Left ventricle myocardium superior (tissue), 1 donor: ENCODE measurements around the gene RNF40. TPM values are rescaled to one million over a fixed set of nuclear protein-coding genes. Genes with fewer than 3 reads are reported as not detected.
"Not testable (repeated sequence)": the region's sequence is repeated elsewhere in the genome, so short reads cannot be mapped to it uniquely, and the experiment has no call there.

Source experiments
- ATAC-seq: fragments of 200-7000 bp; cut with Tn5 transposase; one replicate; pipeline ENCODE4 v1.9.1; 2020; ENCODE audit warnings: mild to moderate bottlenecking, moderate library complexity
- DNase-seq: peaks from one replicate; pipeline ENCODE4 v3.0.0-alpha.2; 2020
- intact Hi-C: fragments of 100-400 bp; cut with micrococcal nuclease; formaldehyde crosslinking; loops from one replicate; pipeline ENCODE4 v1.11.0; 2022
- total RNA-seq: library from RNA; stranded (reverse); fragmentation: NEBNext Ultra II Directional; extraction: Animal tissue kit (Norgen Biotek cat#: 25700); gene quantifications from one replicate; pipeline ENCODE4 v1.2.1, GENCODE V29; 2021
- donor health status: DM: no; HTN: yes; CAD: no; lungs with severe emphysema.

The RNF40 gene
- total RNA-seq, 1 donor from 2014 or later: 49.3 TPM

DNA sequence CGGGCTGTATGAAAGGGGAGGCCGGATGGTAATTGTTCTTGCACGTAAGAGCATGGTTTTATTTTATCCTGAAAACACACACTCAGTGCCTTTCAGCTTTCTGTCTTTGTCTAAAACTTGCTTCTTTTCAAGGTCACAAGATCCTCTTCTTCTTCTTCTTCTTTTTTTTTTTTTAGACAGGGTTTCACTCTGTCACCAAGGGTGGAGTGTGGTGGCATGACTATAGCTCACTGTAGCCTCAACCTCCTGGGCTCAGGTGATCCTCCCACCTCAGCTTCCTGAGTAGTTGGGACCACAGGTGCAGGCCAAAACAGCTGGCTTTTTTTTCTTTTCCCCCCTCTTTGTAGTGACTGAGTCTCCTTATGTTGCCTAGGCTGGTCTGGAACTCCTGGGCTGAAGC is 40.8 kb downstream of the RNF40 start:
- no peak for ATAC-seq
- peak; percentile 2 for DNase-seq
- intact Hi-C loops: no loop called here

DNA sequence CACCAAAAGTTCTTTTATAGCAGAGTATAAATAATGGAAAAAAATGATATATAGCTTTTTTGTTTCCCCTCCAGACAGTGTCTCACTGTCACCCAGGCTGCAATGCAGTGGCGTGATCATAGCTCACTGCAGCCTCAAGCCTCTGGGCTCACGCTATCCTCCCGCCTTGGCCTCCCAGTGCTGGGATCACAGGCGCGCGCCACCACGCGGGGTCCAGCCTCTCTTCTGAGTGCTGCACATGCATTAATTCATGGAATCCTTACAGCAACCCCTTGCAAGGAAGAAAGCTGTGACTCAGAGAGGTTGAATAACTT is 42.9 kb downstream of the RNF40 start:
- ATAC-seq (peak; percentile 2), DNase-seq (peak; percentile 29)
- intact Hi-C loops: no loop called here

DNA sequence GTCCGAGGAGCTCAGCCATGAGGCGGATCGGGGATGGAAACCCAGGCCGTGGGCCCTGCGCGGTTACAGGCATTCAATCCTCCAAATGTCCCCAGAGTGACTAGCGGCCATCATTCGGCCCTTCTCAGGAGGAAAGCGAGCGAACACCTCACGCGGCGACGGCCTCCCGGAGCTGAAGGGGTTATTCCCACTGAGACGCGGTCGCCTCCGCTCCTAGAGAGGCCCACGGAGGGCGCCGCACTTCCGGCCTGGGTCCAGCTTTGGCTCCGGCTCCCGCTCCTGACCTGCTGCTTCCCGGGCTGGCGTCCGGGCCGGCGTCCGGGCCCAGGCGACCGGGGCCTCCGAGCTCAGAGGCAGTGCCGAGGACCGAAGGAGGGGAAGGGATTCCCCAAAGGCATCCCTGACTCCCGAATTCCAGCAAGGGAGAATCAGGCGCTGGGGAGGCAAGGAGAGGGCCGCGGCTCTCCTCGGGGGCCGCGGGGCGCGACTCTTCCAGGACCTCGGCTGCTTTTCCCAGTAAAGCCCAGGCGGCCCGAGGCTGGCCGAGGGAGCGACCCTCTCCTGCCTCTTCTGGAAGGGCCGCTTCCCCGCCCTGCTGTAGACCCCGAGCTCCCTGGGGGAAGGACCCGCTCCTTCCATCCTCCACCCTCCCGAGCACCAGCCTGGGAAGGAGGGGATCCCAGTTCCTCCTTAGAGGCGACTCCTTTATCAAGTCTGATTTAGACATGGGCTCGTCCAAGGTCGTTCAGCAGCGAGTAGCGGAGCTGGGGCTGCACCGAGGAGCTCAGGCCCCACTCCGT is 43.4 kb downstream of the RNF40 start:
- ATAC-seq (peak; percentile 98), DNase-seq (peak; percentile 94)
- intact Hi-C loops: no loop called here

DNA sequence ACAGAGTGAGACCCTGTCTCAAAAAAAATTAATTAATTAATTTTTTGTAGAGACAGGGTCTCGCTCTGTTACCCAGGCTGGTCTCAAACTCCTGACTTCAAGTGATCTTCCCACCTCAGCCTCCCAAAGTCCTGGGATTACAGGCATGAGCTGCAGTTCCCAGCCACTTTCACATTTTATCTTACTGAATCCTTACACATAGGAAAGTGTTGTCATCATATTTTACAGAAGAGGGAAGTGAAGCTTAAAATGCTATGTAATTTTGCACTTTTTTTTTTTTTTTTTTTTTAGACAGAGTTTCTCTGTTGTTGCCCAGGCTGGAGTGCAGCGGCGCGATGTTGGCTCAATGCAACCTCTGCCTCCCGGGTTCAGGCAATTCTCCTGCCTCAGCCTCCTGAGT is 46.0 kb downstream of the RNF40 start:
- intact Hi-C loops: no loop called here
- no peak for ATAC-seq

DNA sequence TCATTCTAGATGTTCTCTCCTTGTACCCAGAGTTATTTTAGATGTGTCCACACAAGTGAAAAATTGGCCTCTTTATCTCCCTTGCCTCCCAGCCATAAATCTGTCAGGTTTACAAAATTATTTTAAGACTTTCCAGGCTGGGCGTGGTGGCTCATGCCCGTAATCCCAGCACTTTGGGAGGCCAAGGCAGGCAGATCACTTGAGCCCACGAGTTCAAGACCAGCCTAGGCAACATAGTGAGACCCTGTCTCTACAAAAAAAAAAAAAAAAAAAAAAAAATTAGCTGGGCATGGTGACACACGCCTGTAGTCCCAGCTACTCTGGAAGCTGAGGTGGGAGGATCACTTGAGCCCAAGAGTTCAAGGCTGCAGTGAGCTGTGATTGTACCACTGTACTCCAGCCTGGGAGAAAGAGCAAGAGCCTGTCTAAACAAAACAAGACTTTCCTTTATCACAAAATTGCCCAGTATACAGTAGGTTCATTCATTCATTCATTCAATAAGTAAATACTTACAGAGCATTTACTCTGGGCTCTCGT is 46.8 kb downstream of the RNF40 start:
- DNase-seq, ATAC-seq, intact Hi-C loops: not testable (repeated sequence)

More for the DNA sequence above, 46.0 kb downstream of the RNF40 start:
- no peak for DNase-seq

DNA sequence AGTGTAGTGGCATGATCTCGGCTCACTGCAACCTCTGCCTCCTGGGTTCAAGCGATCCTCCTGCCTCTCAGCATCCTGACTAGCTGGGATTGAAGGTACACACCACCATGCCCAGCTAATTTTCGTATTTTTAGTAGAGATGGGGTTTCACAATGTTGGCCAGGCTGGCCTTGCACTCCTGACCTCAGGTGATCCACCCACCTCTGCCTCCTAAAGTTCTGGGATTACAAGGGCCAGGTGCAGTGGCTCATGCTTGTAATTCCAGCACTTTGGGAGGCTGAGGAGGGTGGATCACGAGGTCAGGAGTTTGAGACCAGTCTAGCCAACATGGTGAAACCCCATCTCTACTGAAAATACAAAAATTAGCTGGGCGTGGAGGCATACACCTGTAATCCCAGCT is 47.6 kb downstream of the RNF40 start:
- intact Hi-C loops, DNase-seq, ATAC-seq: not testable (repeated sequence)

DNA sequence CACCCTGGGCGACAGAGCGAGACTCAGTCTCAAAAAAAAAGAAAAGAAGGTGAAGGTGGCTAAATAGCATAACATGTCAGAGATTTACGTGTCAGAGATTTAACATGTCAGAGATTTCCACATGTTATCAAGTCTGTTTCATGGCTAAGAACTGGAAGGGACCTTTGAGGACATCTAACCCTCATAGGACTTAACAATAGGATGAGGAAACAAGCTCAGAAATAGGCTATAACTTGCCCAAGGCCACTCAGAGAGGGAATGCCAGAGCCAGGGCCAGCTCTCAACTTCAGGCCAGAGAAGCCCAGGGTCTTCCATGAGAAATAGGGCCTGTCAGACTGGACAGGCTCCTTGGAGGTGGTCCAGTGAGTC is 51.7 kb downstream of the RNF40 start:
- ATAC-seq: peak; percentile 29
- intact Hi-C loops: no loop called here
- no peak for DNase-seq

DNA sequence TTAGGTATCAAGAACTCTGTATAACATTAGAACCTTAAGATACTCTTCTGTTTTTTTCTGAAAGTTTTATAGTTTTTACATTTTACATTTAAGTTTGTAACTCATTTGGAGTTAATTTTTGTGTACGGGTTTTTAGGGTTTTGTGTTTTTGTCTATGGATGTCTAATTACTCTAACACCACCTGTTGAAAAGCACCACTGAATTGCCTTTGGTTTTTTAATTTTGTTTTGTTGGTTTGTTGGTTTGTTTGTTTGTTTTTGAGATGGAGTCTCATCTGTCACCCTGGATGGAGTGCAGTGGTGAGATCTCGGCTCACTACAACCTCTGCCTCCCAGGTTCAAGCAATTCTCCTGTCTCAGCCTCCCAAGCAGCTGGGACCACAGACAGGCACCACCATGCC is 54.6 kb downstream of the RNF40 start:
- DNase-seq: no peak
- intact Hi-C loops: no loop called here

DNA sequence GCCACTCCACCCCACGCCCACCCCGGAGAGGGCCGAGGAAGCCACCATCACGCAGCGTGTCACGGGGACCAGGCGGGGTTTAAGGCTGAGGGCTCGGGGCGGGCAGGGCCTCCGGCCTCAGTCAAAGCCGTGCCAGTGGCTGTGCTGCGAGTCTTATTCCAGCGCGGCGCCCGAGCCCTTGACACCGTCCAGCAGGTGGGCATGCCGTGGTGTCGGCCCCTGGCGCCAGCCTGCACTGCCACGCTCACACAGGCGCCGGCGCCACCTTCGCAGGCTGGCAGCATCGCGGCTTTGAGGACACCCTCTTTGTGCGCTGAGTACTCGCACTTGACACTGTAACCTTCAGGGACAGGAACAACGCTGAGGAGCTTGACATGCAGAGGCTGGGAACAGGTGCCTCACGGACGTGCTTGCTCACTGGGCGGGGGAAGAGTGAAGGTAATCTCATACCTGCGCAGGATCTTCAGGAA is 58.9 kb downstream of the RNF40 start:
- ATAC-seq (no peak), DNase-seq (no peak)
- intact Hi-C loops: no loop called here

More for the DNA sequence above, 54.6 kb downstream of the RNF40 start:
- no peak for ATAC-seq

DNA sequence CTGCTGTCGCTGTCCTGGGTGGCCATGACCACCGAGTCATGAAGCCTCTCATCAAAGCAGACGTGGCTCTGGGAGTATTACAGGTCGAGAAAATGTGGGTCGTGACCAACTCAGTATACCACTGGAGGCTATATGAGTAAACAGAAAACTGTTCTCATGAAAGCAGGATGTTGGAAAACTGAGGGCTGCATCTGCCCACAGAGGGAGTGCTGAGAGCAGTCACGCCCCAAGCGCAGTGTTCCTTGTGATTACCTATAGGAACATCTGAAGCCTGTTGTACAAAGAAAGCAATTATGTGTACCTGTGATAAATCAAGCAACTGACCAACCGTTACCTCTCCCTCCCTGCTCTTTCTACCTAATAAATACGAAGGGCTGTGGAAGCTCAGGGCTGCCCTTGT is 59.3 kb downstream of the RNF40 start:
- ATAC-seq: not testable (repeated sequence)

DNA sequence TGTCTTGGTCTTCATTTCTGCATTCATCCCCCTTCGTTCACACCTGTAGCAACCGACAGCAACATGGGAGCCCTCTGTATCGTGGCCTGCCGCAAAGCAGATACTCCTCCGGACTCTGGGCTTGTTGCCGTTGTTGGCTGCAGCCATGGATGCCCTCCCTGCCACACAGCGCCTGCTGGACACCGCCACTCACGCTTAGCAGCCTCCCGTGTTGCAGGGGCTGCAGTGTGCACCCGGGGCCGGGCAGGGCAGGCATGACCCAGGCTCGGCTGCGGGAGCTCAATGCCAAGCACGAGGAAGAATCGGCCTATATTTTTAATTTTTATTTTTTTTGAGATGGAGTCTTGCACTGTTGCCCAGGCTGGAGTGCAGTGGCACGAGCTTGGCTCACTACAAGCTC is 59.8 kb downstream of the RNF40 start:
- DNase-seq (no peak), ATAC-seq (no peak)
- intact Hi-C loops: no loop called here

More for the DNA sequence above, 59.3 kb downstream of the RNF40 start:
- DNase-seq, intact Hi-C loops: not testable (repeated sequence)

Other genes with a start within 250 kb of the RNF40 start
- 75.4 TPM for gene ZNF768, start 235.8 kb upstream of the RNF40 start, total RNA-seq
- gene ZNF747, start 227.5 kb upstream of the RNF40 start, total RNA-seq: 9.0 TPM
- gene ZNF764, start 203.9 kb upstream of the RNF40 start, total RNA-seq: 9.1 TPM
- 10.0 TPM for gene ZNF688, start 190.6 kb upstream of the RNF40 start, total RNA-seq
- 7.3 TPM for gene ZNF785, start 176.6 kb upstream of the RNF40 start, total RNA-seq
- gene ZNF689, start 151.9 kb upstream of the RNF40 start, total RNA-seq: 4.8 TPM
- 22.0 TPM for gene PRR14, start 111.4 kb upstream of the RNF40 start, total RNA-seq
- 30.4 TPM for gene FBRS, start 103.9 kb upstream of the RNF40 start, total RNA-seq
- 49.3 TPM for gene SRCAP, start 63.2 kb upstream of the RNF40 start, total RNA-seq
- 16.7 TPM for gene PHKG2, start 13.9 kb upstream of the RNF40 start, total RNA-seq
- gene CFAP119, start 260 bp upstream of the RNF40 start, total RNA-seq: 1.1 TPM
- gene ZNF629, start 24.9 kb downstream of the RNF40 start, total RNA-seq: 19.2 TPM
- 29.6 TPM for gene BCL7C, start 131.8 kb downstream of the RNF40 start, total RNA-seq
- 7.5 TPM for gene CTF1, start 134.3 kb downstream of the RNF40 start, total RNA-seq
- gene FBXL19, start 161.2 kb downstream of the RNF40 start, total RNA-seq: 5.7 TPM
- gene ORAI3, start 186.7 kb downstream of the RNF40 start, total RNA-seq: 10.8 TPM
- 11.0 TPM for gene SETD1A, start 195.4 kb downstream of the RNF40 start, total RNA-seq
- gene HSD3B7, start 222.9 kb downstream of the RNF40 start, total RNA-seq: 7.4 TPM
- 0.40 TPM for gene STX1B, start 248.3 kb downstream of the RNF40 start, total RNA-seq